Stomach smooth muscle (tissue), 2 donors: ENCODE measurements around the gene ATRNL1.
"Not testable (repeated sequence)": the region's sequence is repeated elsewhere in the genome, so short reads cannot be mapped to it uniquely, and the experiment has no call there.

ENCODE experiments used
- H3K27ac ChIP-seq: one replicate; pipeline ENCODE4 v1.7.0; 2013; ENCODE audit warnings: mild to moderate bottlenecking, low read length, inconsistent platforms
- H3K27me3 ChIP-seq, 2 donors: one replicate each; pipeline ENCODE4 v1.7.0; 2013; ENCODE audit warnings: low read length in 2 of 2; ENCODE audit not compliant: insufficient read depth in 2 of 2, control insufficient read depth in 1 of 2
- H3K36me3 ChIP-seq, 2 donors: one replicate each; pipeline ENCODE4 v1.7.0; 2013; ENCODE audit warnings: low read length in 2 of 2; ENCODE audit not compliant: control insufficient read depth in 2 of 2, insufficient read depth in 2 of 2
- H3K4me1 ChIP-seq: one replicate; pipeline ENCODE4 v1.7.0; 2013; ENCODE audit warnings: low read length; ENCODE audit not compliant: control insufficient read depth, insufficient read depth
- H3K4me3 ChIP-seq, 2 donors: one replicate each; pipeline ENCODE4 v1.7.0; 2013; ENCODE audit warnings: low read length in 2 of 2
- H3K9ac ChIP-seq, 2 donors: one replicate each; pipeline ENCODE4 v1.7.0; 2013; ENCODE audit warnings: low read length in 2 of 2, mild to moderate bottlenecking in 1 of 2
- H3K9me3 ChIP-seq, 2 donors: one replicate each; pipeline ENCODE4 v1.7.0; 2013; ENCODE audit warnings: low read length in 2 of 2; ENCODE audit not compliant: control insufficient read depth in 2 of 2
- donor health status: healthy.
- donor health status: Pancreatic carcinoma.

Gene ATRNL1

DNA sequence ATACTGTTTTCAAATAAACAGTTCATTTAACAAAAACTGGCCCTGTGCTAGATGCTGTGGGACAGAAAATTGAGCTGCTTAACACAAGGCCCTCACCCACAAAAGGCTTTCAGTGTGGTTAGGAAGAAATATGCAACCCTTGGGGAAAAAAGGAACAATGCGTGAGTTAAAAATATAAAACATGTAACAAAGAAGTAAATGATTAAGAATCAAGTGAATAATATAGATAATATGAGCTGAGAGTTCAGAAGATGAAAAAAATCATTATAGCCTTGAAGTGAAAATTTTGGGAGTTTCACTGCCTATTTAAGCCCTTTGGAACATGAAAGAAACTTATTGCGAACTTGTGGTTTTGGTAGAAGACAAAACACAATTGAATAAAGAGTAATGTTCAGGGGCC is 684.5 kb downstream of the ATRNL1 start:
- Histone ChIP-seq H3K4me3 (no peak overlapping the region), H3K27ac (no peak overlapping the region), H3K27me3 (no peaks in the 10 kb centered on the region), H3K4me1 (no peaks in the 10 kb centered on the region), H3K9ac (no peak overlapping the region), H3K36me3 (no peaks in the 10 kb centered on the region), H3K9me3 (no peaks in the 10 kb centered on the region)

DNA sequence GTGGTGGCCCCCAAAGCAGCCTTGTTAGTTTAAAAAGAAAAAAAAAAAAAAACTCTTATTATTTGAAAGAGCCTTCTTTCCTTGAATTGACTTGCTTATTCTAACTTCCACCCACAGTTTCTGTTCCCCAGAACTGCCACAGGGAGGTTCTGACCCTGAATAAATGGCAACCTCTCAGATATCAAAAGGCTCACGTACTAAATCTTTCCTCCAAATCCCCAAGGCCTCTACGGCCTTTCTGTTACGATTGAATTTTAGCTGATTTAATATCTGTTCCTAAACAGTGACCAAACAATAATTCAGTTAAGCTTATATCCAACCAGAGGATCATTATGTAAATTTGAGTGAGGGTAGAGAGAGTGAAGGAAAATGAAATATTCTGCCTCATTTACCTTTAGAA is 697.1 kb downstream of the ATRNL1 start:
- H3K9me3 ChIP-seq = no peaks in the 10 kb centered on the region
- no peak overlapping the region for H3K4me3 ChIP-seq
- H3K27ac ChIP-seq = no peak overlapping the region

DNA sequence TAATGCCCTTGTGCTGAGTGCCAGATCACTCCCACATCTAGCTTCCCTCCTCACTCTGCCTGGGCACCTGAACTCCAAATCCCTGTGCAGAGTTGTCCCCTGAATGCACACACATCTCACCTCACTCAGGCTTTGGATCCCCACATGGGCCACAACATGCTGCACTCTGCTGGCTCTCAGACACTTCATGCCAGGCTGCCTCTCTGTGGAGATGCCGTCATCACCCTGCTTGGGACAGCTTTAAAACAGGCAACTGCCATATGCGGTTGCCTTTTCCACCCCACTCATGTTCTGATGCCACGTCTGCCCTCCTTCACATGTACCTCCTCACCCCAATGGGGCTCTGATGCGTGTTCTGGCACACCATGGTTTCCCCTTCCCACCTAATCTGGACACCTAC is 702.8 kb downstream of the ATRNL1 start:
- Histone ChIP-seq H3K4me1 (no peaks in the 10 kb centered on the region), H3K9me3 (no peaks in the 10 kb centered on the region), H3K4me3 (no peak overlapping the region), H3K27me3 (no peaks in the 10 kb centered on the region), H3K9ac (no peak overlapping the region), H3K36me3 (no peaks in the 10 kb centered on the region), H3K27ac (no peak overlapping the region)

More for the DNA sequence above, 697.1 kb downstream of the ATRNL1 start:
- Histone ChIP-seq H3K4me1 (no peaks in the 10 kb centered on the region), H3K36me3 (no peaks in the 10 kb centered on the region), H3K9ac (no peak overlapping the region), H3K27me3 (no peaks in the 10 kb centered on the region)

DNA sequence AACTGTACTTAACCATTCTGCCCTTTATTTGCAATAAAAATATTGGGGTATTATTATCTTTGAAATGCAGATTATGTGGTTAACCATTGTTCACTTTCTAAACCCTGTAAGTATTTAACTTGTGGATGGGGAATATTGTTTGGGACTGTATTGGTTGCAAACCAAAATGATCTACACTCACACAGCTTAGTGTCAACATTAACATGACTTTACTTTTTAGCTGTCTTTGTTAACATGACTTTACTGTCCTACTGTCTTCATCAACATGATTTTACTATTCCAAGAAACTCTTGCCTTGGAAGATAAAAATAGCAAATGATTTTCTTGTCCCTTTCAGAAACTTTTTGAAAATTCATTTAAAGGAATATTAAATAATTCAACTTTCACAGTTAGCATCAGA is 708.3 kb downstream of the ATRNL1 start:
- H3K36me3 ChIP-seq = no peaks in the 10 kb centered on the region
- no peak overlapping the region for H3K27ac ChIP-seq
- H3K27me3 ChIP-seq = no peaks in the 10 kb centered on the region
- H3K4me1 ChIP-seq = no peaks in the 10 kb centered on the region
- H3K4me3 ChIP-seq = no peak overlapping the region
- H3K9me3 ChIP-seq = peaks cover 0 to 3% of the 10 kb centered on the region in 2 donors
- H3K9ac ChIP-seq = no peak overlapping the region

DNA sequence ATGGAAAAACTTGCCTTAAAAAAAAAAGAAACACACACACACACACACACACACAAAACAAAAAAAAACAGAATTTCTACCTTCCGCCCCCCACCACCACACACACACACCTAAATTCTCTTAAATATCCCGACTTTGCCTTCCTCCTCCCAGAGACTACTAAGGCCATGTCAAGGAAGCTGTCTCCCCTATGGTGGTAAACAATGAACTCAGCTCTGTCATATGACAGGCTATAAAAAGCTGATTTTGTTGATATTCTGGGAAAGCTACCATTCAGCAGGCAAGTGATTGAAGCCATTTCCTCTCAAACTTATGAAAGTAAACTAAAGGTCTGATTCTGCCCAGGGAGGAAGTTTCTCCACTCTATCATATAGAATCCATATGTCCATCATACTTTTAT is 708.8 kb downstream of the ATRNL1 start:
- Histone ChIP-seq H3K27me3 (no peaks in the 10 kb centered on the region), H3K36me3 (no peaks in the 10 kb centered on the region), H3K9ac (no peak overlapping the region), H3K4me1 (no peaks in the 10 kb centered on the region), H3K9me3 (peaks cover 0 to 3% of the 10 kb centered on the region in 2 donors), H3K27ac (no peak overlapping the region), H3K4me3 (no peak overlapping the region)

DNA sequence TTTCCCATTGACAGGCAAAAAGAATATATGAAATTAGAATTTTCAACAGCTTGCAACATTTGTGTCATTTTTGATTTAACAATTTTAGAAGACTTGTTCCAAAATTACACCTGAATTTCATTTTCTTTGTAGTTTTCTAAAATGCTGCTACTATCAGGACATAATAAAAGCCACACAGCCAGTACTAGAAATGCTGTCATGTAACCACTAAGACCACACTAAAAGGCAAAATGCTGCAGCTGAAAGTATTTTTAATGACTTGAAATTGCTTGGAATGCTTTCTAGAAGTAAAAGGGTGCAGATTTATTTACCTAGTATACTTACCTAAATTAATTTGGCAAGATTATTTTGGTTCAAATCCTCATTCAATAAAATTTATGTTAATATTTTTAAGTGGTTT is 709.7 kb downstream of the ATRNL1 start:
- Histone ChIP-seq H3K9me3 (peaks cover 0 to 3% of the 10 kb centered on the region in 2 donors), H3K27ac (no peak overlapping the region), H3K9ac (no peak overlapping the region), H3K4me3 (no peak overlapping the region), H3K4me1 (no peaks in the 10 kb centered on the region), H3K36me3 (no peaks in the 10 kb centered on the region), H3K27me3 (no peaks in the 10 kb centered on the region)

DNA sequence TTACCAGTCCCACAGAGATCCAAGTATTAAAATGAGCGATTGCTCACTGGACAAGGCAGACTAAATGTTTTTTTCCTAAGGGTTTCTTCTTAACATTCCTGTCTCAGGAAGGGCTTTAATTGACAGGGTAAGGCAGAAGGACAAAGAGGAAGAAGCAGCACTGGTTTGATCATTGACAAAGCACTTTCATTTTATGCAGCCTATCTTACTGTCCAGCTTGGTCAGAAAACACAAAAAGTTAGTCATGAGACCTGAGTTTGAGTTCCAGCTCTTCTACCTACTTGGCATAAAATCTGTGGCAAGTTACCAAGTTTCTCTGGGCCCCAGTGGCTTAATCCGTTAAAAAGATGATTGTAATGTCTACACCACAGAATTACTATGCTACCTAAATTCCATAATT is 721.4 kb downstream of the ATRNL1 start:
- peaks cover 0 to 3% of the 10 kb centered on the region in 2 donors for H3K9me3 ChIP-seq
- H3K9ac ChIP-seq = no peak overlapping the region
- no peaks in the 10 kb centered on the region for H3K27me3 ChIP-seq
- H3K4me1 ChIP-seq = no peaks in the 10 kb centered on the region
- no peak overlapping the region for H3K4me3 ChIP-seq
- H3K27ac ChIP-seq = no peak overlapping the region
- H3K36me3 ChIP-seq = no peaks in the 10 kb centered on the region

DNA sequence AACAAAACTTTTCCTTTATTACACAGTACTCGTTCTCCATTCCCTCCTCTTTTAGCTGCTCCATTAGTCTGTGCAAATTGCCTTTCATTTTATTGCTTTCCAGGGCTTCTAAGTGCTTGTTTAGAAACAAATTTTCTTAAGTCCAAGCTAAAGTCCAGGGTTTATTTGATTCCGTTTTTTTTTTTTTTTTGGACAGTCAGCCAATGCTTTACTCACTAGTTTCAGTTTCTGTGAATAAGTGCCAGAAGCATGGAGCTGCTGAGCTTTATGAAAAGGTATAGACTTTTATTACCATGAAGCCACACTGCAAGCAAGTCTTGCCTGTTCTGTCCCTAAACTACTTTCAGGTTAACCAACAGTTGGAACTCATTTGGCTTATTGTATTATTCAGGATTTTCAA is 724.8 kb downstream of the ATRNL1 start:
- no peaks in the 10 kb centered on the region for H3K36me3 ChIP-seq
- H3K27ac ChIP-seq = no peak overlapping the region
- no peaks in the 10 kb centered on the region for H3K9me3 ChIP-seq
- H3K27me3 ChIP-seq = no peaks in the 10 kb centered on the region
- no peak overlapping the region for H3K4me3 ChIP-seq
- no peak overlapping the region for H3K9ac ChIP-seq
- no peaks in the 10 kb centered on the region for H3K4me1 ChIP-seq

DNA sequence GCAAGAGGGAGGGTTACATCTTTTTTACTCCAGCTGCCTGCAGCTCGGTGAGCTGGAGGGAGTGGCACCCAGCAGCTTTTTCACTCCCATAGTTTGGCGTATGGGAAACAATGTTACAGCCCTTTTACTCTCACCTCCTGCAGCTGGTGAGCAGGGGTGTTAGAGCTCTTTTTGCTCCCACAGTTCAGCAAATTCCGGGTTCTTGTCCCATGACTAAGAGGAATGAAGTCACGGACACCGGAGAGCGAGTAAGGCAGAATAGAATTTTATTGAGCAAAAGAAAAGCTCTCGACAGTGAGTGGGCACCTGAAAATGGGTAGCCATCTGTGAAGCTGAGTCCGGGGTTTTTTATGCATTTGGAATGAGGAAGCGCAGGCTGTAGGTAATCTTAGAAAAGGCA is 733.2 kb downstream of the ATRNL1 start:
- Histone ChIP-seq H3K36me3 (no peaks in the 10 kb centered on the region), H3K4me3 (no peak overlapping the region), H3K27me3 (no peaks in the 10 kb centered on the region), H3K27ac (no peak overlapping the region), H3K9me3 (no peaks in the 10 kb centered on the region), H3K4me1 (peaks cover 2% of the 10 kb centered on the region), H3K9ac (no peak overlapping the region)

DNA sequence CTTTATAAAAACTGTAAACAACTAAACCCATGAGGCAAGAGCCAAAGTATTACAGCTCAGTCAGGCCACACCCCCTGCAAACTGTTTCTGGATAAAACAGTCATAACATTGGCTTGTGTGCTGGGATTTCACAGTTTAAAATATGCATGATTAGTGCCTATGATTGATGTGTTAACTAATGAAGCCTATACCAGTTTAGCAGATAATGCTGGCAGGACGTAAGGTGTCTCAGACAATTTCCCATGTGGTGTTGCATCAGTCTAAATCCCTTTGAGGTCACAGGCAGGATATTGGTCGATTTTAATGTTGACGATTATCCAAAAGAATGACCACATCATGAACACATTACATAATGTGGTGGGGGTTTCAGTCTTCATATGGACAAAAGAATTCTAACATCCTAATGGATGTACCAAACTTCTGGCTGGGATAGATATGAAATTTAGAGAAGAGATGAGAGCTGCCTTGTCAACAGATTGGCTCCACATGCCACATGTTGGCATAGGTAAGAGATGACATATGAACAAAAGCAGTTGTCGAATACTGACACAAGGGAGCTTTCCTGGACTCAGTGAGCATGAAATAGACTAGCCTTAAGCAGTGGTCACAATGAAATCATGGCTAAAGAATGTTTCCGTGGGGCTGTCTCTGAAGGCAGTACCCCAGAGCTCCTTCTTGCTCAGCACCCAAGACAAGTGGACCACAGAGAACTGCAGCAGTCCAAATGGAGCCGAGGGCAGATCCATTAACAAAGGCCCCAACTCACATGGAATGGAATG is 734.3 kb downstream of the ATRNL1 start:
- H3K27ac ChIP-seq = no peak overlapping the region
- H3K36me3 ChIP-seq = no peaks in the 10 kb centered on the region
- H3K27me3 ChIP-seq = no peaks in the 10 kb centered on the region
- H3K4me1 ChIP-seq = peaks cover 2% of the 10 kb centered on the region
- no peak overlapping the region for H3K9ac ChIP-seq
- H3K9me3 ChIP-seq = no peaks in the 10 kb centered on the region
- H3K4me3 ChIP-seq = no peak overlapping the region

DNA sequence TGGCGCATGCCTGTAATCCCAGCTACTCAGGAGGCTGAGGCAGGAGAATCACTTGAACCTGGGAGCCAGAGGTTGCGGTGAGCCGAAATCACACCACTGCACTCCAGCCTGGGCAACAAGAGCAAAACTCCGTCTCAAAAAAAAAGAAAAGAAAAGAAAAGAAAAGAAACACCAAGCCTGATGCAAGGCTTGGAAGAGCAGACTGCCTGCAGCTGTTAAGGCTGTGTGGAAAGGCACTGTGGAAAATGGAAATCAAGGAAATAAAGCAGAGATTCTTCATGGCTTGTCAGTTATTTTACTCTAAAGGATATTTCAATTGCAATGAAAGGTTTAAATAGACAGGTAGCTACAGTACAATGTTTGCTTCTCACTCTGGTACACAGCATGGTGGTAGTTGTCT is 735.0 kb downstream of the ATRNL1 start:
- not testable (repeated sequence) for H3K4me1 ChIP-seq, H3K9me3 ChIP-seq, H3K4me3 ChIP-seq, H3K27ac ChIP-seq, H3K9ac ChIP-seq, H3K36me3 ChIP-seq, H3K27me3 ChIP-seq
